Measurements from ENCODE around the gene LARP4B. TPM values are rescaled to one million over a fixed set of nuclear protein-coding genes. Genes with fewer than 3 reads are reported as not detected.

The LARP4B gene
- total and polyA plus RNA-seq, 2 experiments from 2014 or later, result 18.3 to 52.3 TPM

DNA sequence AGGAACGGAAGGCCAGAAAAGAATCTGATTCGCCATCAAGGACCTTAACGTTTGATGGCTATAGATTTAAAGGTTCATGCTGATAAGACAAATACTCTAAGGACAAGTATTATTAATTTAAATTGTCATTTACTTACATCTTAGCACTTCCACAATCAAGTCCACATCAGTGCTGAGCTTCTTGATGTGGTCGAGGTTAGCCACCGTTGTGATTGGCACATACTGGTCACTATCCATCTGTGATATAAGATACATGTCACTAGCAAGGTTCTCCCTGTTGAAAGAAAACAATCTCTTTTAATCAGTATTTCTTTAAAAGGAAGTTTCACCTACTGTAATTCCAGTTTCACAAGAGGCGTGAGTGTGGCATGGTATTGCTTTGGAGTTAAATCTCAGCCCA lies 88.7 kb downstream of the LARP4B start:
- Histone ChIP-seq H3K36me3 (ENCODE audit: insufficient read depth) (peaks cover 19% of the 10 kb centered on the region), H3K79me2 (replicated peaks; ENCODE audit: insufficient read depth) (peaks cover 79% of the 10 kb centered on the region)

More for the DNA sequence above, 88.7 kb downstream of the LARP4B start:
- H3K27ac Mint-ChIP-seq, result no peak overlapping the region
- H3K27me3 Mint-ChIP-seq (ENCODE audit: insufficient read depth, low read depth, poor library complexity), result peaks cover 11% of the 10 kb centered on the region
- H3K4me2 ChIP-seq, result no peak overlapping the region
- no peaks in the 10 kb centered on the region for H3K4me1 ChIP-seq (ENCODE audit: insufficient read depth)
- no peak overlapping the region for H3K4me3 ChIP-seq
- H2AFZ ChIP-seq, result no peak overlapping the region
- no peak overlapping the region for H3K27ac ChIP-seq (ENCODE audit: low read depth)
- no peaks in the 10 kb centered on the region for H3K9me3 Mint-ChIP-seq
- H3F3A ChIP-seq (replicated peaks; ENCODE audit: low read depth), result no peaks in the 10 kb centered on the region
- no peaks in the 10 kb centered on the region for H3K9me2 ChIP-seq (ENCODE audit: insufficient read depth)
- ATAC-seq (no peak), DNase-seq (ENCODE audit: low spot score) (no peak)
- H3K27me3 ChIP-seq (ENCODE audit: insufficient read depth), result no peaks in the 10 kb centered on the region
- H3K36me3 Mint-ChIP-seq (ENCODE audit: low read depth), result peaks cover 40% of the 10 kb centered on the region
- peaks cover 27% of the 10 kb centered on the region for H4K20me1 ChIP-seq (replicated peaks; ENCODE audit: insufficient read depth)
- no peak overlapping the region for H3K4me3 Mint-ChIP-seq
- peaks cover 10% of the 10 kb centered on the region; the same call in 2 of the 3 replicates for H3K4me1 Mint-ChIP-seq
- TF ChIP-seq, protein P1, sequence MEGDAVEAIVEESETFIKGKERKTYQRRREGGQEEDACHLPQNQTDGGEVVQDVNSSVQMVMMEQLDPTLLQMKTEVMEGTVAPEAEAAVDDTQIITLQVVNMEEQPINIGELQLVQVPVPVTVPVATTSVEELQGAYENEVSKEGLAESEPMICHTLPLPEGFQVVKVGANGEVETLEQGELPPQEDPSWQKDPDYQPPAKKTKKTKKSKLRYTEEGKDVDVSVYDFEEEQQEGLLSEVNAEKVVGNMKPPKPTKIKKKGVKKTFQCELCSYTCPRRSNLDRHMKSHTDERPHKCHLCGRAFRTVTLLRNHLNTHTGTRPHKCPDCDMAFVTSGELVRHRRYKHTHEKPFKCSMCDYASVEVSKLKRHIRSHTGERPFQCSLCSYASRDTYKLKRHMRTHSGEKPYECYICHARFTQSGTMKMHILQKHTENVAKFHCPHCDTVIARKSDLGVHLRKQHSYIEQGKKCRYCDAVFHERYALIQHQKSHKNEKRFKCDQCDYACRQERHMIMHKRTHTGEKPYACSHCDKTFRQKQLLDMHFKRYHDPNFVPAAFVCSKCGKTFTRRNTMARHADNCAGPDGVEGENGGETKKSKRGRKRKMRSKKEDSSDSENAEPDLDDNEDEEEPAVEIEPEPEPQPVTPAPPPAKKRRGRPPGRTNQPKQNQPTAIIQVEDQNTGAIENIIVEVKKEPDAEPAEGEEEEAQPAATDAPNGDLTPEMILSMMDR (conservative IDR thresholded peaks at IDR 0.05; ENCODE audit: low read depth in 2 of 2), result no peak
- TF ChIP-seq, protein P2, sequence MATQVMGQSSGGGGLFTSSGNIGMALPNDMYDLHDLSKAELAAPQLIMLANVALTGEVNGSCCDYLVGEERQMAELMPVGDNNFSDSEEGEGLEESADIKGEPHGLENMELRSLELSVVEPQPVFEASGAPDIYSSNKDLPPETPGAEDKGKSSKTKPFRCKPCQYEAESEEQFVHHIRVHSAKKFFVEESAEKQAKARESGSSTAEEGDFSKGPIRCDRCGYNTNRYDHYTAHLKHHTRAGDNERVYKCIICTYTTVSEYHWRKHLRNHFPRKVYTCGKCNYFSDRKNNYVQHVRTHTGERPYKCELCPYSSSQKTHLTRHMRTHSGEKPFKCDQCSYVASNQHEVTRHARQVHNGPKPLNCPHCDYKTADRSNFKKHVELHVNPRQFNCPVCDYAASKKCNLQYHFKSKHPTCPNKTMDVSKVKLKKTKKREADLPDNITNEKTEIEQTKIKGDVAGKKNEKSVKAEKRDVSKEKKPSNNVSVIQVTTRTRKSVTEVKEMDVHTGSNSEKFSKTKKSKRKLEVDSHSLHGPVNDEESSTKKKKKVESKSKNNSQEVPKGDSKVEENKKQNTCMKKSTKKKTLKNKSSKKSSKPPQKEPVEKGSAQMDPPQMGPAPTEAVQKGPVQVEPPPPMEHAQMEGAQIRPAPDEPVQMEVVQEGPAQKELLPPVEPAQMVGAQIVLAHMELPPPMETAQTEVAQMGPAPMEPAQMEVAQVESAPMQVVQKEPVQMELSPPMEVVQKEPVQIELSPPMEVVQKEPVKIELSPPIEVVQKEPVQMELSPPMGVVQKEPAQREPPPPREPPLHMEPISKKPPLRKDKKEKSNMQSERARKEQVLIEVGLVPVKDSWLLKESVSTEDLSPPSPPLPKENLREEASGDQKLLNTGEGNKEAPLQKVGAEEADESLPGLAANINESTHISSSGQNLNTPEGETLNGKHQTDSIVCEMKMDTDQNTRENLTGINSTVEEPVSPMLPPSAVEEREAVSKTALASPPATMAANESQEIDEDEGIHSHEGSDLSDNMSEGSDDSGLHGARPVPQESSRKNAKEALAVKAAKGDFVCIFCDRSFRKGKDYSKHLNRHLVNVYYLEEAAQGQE (IDR thresholded peaks at IDR 0.05; ENCODE audit: unreplicated experiment), result no peak
- TF ChIP-seq EZH2 (IDR thresholded peaks at IDR 0.05; ENCODE audit: low read depth, unreplicated experiment) (no peak), ZNF114 (CRISPR knock-in tag; IDR thresholded peaks at IDR 0.05) (no peak), NANOG (IDR thresholded peaks at IDR 0.05; ENCODE audit: borderline replicate concordance) (no peak), POLR2AphosphoS5 (IDR thresholded peaks at IDR 0.05; ENCODE audit: low read depth) (no peak), ZNF462 (CRISPR knock-in tag; IDR thresholded peaks at IDR 0.05) (no peak), STAT1 (IDR thresholded peaks at IDR 0.05; ENCODE audit: unreplicated experiment) (no peak), JUNB (IDR thresholded peaks at IDR 0.05; ENCODE audit: unreplicated experiment) (no peak)
